Aorta (tissue), 5 donors: ENCODE measurements around the gene TMEM114. TPM values are rescaled to one million over a fixed set of nuclear protein-coding genes. Genes with fewer than 3 reads are reported as not detected.
"Not testable (repeated sequence)": the region's sequence is repeated elsewhere in the genome, so short reads cannot be mapped to it uniquely, and the experiment has no call there.

ENCODE experiments used
- ATAC-seq: fragments of 200-7000 bp; cut with Tn5 transposase; one replicate; pipeline ENCODE4 v1.9.1; 2022; ENCODE audit warnings: moderate library complexity; ENCODE audit not compliant: low FRiP score
- DNase-seq, 2 donors: peaks; one replicate each; pipeline ENCODE4 v3.0.0-alpha.2; 2020
- H3K27ac ChIP-seq, 2 donors: one replicate each; pipeline ENCODE4 v1.5.1; 2013; ENCODE audit warnings: low read length in 2 of 2, mild to moderate bottlenecking in 2 of 2, moderate library complexity in 2 of 2, control low read depth in 1 of 2, inconsistent platforms in 1 of 2, low read depth in 1 of 2
- H3K27me3 ChIP-seq, 2 donors: one replicate each; pipeline ENCODE4 v1.6.1; 2013; ENCODE audit warnings: control low read depth in 1 of 2, low read length in 1 of 2, mild to moderate bottlenecking in 1 of 2, moderate library complexity in 1 of 2; ENCODE audit not compliant: insufficient read depth in 2 of 2, control insufficient read depth in 1 of 2
- H3K36me3 ChIP-seq, 2 donors: one replicate each; pipeline ENCODE4 v1.6.1; 2013; ENCODE audit warnings: control low read depth in 1 of 2, low read length in 1 of 2, mild to moderate bottlenecking in 1 of 2; ENCODE audit not compliant: insufficient read depth in 2 of 2, control insufficient read depth in 1 of 2
- H3K4me1 ChIP-seq, 2 donors: one replicate each; pipeline ENCODE4 v1.6.1; 2013; ENCODE audit warnings: low read length in 2 of 2, control low read depth in 1 of 2, mild to moderate bottlenecking in 1 of 2, moderate library complexity in 1 of 2; ENCODE audit not compliant: insufficient read depth in 2 of 2, control insufficient read depth in 1 of 2
- H3K4me3 ChIP-seq, 2 donors: one replicate each; pipeline ENCODE4 v1.5.1; 2013; ENCODE audit warnings: low read length in 2 of 2, control low read depth in 1 of 2, mild to moderate bottlenecking in 1 of 2
- H3K9me3 ChIP-seq: one replicate; pipeline ENCODE4 v1.6.1; 2013; ENCODE audit warnings: mild to moderate bottlenecking, low read length; ENCODE audit not compliant: control insufficient read depth
- WGBS, 2 donors: extraction: QIAGEN DNeasy Blood & Tissue Kit; methylation state at CpG; one replicate each; pipeline ENCODE4 v1.1.7; 2013; 5-methylcytosine and 5-hydroxymethylcytosine counted together
- intact Hi-C, 2 donors: fragments of 100-400 bp; cut with DNase I; formaldehyde crosslinking; loops; one replicate each; pipeline versions ENCODE4 v1.14.2 to v1.15.0; 2022
- polyA plus RNA-seq, 2 donors: library from polyadenylated mRNA; stranded (reverse); fragments of 200-250 nt; gene quantifications; one replicate each; pipeline ENCODE4 v1.2.3, GENCODE V29; 2013
- total RNA-seq, 2 donors: library from RNA; stranded (reverse); fragmentation: NEBNext Ultra II Directional; extraction: Animal tissue kit (Norgen Biotek cat#: 25700); gene quantifications; one replicate each; pipeline ENCODE4 v1.2.1, GENCODE V29; 2021
- donor health status: healthy with polysubstance abuse.
- donor health status: Bipolar disorder and iron deficiency.
- donor health status: DM: no; HTN: no; CAD: no.
- donor health status: DM: no; HTN: no; CAD: no.
- donor health status: DM: yes; HTN: yes; CAD: no.

The TMEM114 gene
- total and polyA plus RNA-seq, 4 donors, result not detected

DNA sequence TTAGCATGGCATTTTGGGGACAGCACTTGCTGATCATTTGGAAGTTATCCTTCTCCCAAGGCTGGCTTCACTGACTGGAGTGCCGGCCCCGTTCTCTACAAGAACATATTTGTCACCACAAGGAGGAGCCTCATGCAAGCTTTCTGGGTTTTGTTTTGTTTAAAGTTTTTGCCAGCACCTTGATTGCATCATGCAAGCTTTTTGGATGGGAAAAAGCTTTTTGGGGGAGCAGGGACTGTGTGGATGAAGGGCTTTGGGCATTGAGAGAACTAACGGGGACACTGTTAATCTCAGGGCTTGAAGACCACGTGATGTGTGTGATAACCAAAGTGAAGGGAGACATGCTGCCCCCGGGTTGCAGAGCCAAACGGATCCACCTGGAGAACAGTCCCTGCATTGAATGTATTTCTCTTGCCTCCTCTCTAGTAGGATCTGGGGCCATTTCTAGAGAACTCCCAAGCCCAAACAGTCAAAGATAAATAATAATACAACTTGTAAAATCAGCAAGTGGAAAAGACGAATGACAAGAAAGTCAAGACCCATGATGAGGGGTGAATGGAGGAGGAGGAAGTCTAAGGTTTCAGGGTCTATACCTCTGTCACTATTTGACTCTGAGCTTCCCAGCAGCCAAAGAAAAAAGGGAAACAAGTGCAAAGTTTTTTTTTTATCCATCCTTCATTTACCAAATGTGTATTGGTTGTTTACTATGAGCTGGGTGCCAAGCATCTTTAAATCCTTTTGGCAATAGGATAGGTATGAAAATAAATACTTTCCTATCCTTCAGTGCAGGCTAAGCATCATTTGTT lies 17.2 kb downstream of the TMEM114 start:
- no peak for DNase-seq
- Histone ChIP-seq H3K4me1 (no peaks in the 10 kb centered on the region), H3K9me3 (no peaks in the 10 kb centered on the region), H3K27me3 (no peaks in the 10 kb centered on the region), H3K36me3 (no peaks in the 10 kb centered on the region), H3K4me3 (no peak overlapping the region), H3K27ac (no peak overlapping the region)
- ATAC-seq, result no peak
- WGBS, 2 donors, result 32 to 35% methylated on average over 7 of the region's 7 CpGs
- intact Hi-C loops, result no loop called here

GRCh38 chr16:8572063-8572918 lies 18.0 kb downstream of the TMEM114 start:
- no peaks in the 10 kb centered on the region for H3K27me3 ChIP-seq

GRCh38 chr16:8571061-8571596 lies 19.2 kb downstream of the TMEM114 start:
- no peak overlapping the region for H3K4me3 ChIP-seq
- H3K9me3 ChIP-seq, result no peaks in the 10 kb centered on the region
- ATAC-seq (no peak), DNase-seq (no peak)
- WGBS, 2 donors, result 30 to 52% methylated on average over 6 of the region's 6 CpGs
- H3K27ac ChIP-seq, result no peak overlapping the region
- H3K27me3 ChIP-seq, result no peaks in the 10 kb centered on the region
- H3K36me3 ChIP-seq, result no peaks in the 10 kb centered on the region
- intact Hi-C loops, result no loop called here
- H3K4me1 ChIP-seq, result no peaks in the 10 kb centered on the region

More at GRCh38 chr16:8572063-8572918, 18.0 kb downstream of the TMEM114 start:
- Histone ChIP-seq H3K4me1 (no peaks in the 10 kb centered on the region), H3K27ac (no peak overlapping the region), H3K9me3 (no peaks in the 10 kb centered on the region), H3K36me3 (no peaks in the 10 kb centered on the region), H3K4me3 (no peak overlapping the region)
- ATAC-seq (no peak), DNase-seq (no peak)
- intact Hi-C loops, result no loop called here
- WGBS, 2 donors, result 82 to 85% methylated on average over 11 of the region's 11 CpGs

DNA sequence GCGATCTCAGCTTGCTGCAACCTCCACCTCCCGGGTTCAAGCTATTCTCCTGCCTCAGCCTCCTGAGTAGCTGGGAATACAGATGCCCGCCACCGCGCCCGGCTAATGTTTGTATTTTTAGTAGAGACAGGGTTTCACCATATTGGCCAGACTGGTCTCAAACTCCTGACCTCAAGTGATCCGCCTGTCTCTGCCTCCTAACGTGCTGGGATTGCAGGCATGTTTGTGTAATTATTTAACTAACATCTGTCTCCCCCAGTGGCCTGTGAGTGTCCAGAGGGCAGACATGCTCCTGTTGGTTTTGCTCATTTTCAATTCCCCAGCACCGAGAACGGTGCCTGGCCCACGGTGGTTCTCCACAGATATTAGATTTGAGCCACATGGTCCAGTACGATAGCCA lies 19.9 kb downstream of the TMEM114 start:
- WGBS, 2 donors, result 77 to 78% methylated on average over 8 to 12 of the region's 12 CpGs
- H3K4me3 ChIP-seq, DNase-seq, H3K27me3 ChIP-seq, intact Hi-C loops, H3K36me3 ChIP-seq, H3K4me1 ChIP-seq, H3K9me3 ChIP-seq, ATAC-seq, H3K27ac ChIP-seq: not testable (repeated sequence)

- H3K9me3 ChIP-seq, result no peaks in the 10 kb centered on the region
- no peak overlapping the region for H3K27ac ChIP-seq
- H3K27me3 ChIP-seq, result no peaks in the 10 kb centered on the region
- no peak for ATAC-seq
- DNase-seq, result no peak
- no peak overlapping the region for H3K4me3 ChIP-seq
- H3K36me3 ChIP-seq, result no peaks in the 10 kb centered on the region
- intact Hi-C loops, result loop anchor here (2.0 to 10.0 kb wide), 5 partner anchors 53 to 1935 kb away; partner anchors contain the start of genes METTL22 (in 1 of the 2), PMM2 (in 1 of the 2) and TMEM186 (in 1 of the 2)
- 29 to 34% methylated on average over 33 to 35 of the region's 35 CpGs for WGBS, 2 donors
- H3K4me1 ChIP-seq, result no peaks in the 10 kb centered on the region
Measured at GRCh38 chr16:8569650-8570346, 20.5 kb downstream of the TMEM114 start.

DNA sequence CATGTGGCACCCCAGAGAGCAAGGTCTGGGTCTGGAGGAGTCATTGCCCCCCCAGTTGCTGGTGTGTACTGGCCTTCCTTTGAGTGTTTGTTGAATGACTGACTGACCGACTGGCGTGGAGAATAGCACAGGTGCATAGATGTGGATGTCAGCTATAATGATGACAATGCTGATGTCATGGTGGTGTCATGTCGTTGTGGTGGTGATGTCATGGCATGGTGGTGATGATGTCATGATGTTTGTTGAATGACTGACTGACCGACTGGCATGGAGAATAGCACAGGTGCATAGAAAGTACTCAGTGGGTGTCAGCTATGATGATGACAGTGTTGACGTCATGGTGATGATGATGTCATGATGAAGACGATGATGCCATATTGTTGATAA lies 22.1 kb downstream of the TMEM114 start:
- H3K9me3 ChIP-seq, result no peaks in the 10 kb centered on the region
- WGBS, 2 donors, result 82 to 87% methylated on average over 6 of the region's 6 CpGs
- no peaks in the 10 kb centered on the region for H3K36me3 ChIP-seq
- ATAC-seq (no peak), DNase-seq (no peak)
- no peaks in the 10 kb centered on the region for H3K27me3 ChIP-seq
- intact Hi-C loops, result loop anchor here (2.0 to 10.0 kb wide), 5 partner anchors 54 to 1937 kb away; partner anchors contain the start of genes METTL22 (in 1 of the 2), PMM2 (in 1 of the 2) and TMEM186 (in 1 of the 2)
- no peak overlapping the region for H3K27ac ChIP-seq
- H3K4me1 ChIP-seq, result no peaks in the 10 kb centered on the region
- no peak overlapping the region for H3K4me3 ChIP-seq

- 16 to 19% methylated on average over 23 of the region's 23 CpGs for WGBS, 2 donors
- Histone ChIP-seq H3K27ac (no peak overlapping the region), H3K36me3 (no peaks in the 10 kb centered on the region), H3K4me3 (no peak overlapping the region), H3K9me3 (no peaks in the 10 kb centered on the region), H3K27me3 (no peaks in the 10 kb centered on the region), H3K4me1 (no peaks in the 10 kb centered on the region)
- ATAC-seq (peak; percentile 90), DNase-seq (peak; percentile 81 to 86)
- intact Hi-C loops, result loop anchor here (1.0 to 10.0 kb wide), 7 partner anchors 55 to 1937 kb away; partner anchors contain the start of genes METTL22 (in 1 of the 2), PMM2 (in 1 of the 2) and TMEM186 (in 1 of the 2)
Measured at GRCh38 chr16:8567355-8568230, 22.7 kb downstream of the TMEM114 start.
